Vagina (tissue), 2 donors: ENCODE results near the gene FAM200A. TPM values are rescaled to one million over a fixed set of nuclear protein-coding genes. Genes with fewer than 3 reads are reported as not detected.
"Not testable (repeated sequence)": the region's sequence is repeated elsewhere in the genome, so short reads cannot be mapped to it uniquely, and the experiment has no call there.

Experiments used
- DNase-seq, 2 donors: peaks; one replicate each; pipeline ENCODE4 v3.0.0-alpha.2; 2017; ENCODE audit errors: extremely low spot score in 2 of 2
- H3K27ac ChIP-seq: fragments of 200-600 bp; sonication (generic); one replicate; pipeline ENCODE4 v1.5.1; 2019
- H3K27me3 ChIP-seq: fragments of 200-600 bp; sonication (generic); one replicate; pipeline ENCODE4 v1.5.1; 2019
- H3K36me3 ChIP-seq, 2 donors: fragments of 200-600 bp; sonication (generic); one replicate each; pipeline ENCODE4 v1.5.1; 2017 to 2019
- H3K4me1 ChIP-seq: fragments of 200-600 bp; sonication (generic); one replicate; pipeline ENCODE4 v1.5.1; 2019
- H3K4me3 ChIP-seq, 2 donors: fragments of 200-600 bp; sonication (generic); 1 replicate in 1 of 2; 2 replicates in 1 of 2; pipeline ENCODE4 v1.5.1; 2016 to 2019
- H3K9me3 ChIP-seq: fragments of 200-600 bp; sonication (generic); one replicate; pipeline ENCODE4 v1.5.1; 2019
- CTCF ChIP-seq, 3 experiments: fragments of 450-650 bp in 2 of 3; fragments of 200-600 bp in 1 of 3; sonication (generic) in 1 of 3; IDR thresholded peaks; one replicate each; pipeline ENCODE4 v1.5.1; 2017 to 2019; ENCODE audit warnings: antibody characterized with exemption in 3 of 3, mild to moderate bottlenecking in 2 of 3, moderate library complexity in 2 of 3
- POLR2A ChIP-seq, 2 donors: fragments of 450-650 bp; IDR thresholded peaks; one replicate each; pipeline ENCODE4 v1.6.1; 2017; ENCODE audit warnings: antibody characterized with exemption in 2 of 2, mild to moderate bottlenecking in 2 of 2, moderate library complexity in 2 of 2
- POLR2AphosphoS5 ChIP-seq, 2 donors: sonication (generic); formaldehyde crosslinking; IDR thresholded peaks; one replicate each; pipeline ENCODE4 v1.9.0; 2017; ENCODE audit warnings: antibody characterized with exemption in 2 of 2, mild to moderate bottlenecking in 2 of 2, low read depth in 1 of 2; ENCODE audit not compliant: insufficient read depth in 1 of 2
- intact Hi-C: fragments of 100-400 bp; cut with DNase I; formaldehyde crosslinking; loops from one replicate; pipeline ENCODE4 v1.15.1; 2023
- total RNA-seq: library from RNA; depleted of rRNA; stranded (reverse); fragments of >200 nt; gene quantifications from one replicate; pipeline ENCODE4 v1.2.3, GENCODE V29; 2016

The FAM200A gene
- total RNA-seq, 1 donor from 2014 or later = 3.4 TPM

- no peak for DNase-seq
- H3K4me3 ChIP-seq = peak overlapping the region; percentile 87 to 95
- peak overlapping the region; percentile 89 for H3K27ac ChIP-seq
- no peak for TF ChIP-seq CTCF (IDR thresholded peaks at IDR 0.05)
- no peak for TF ChIP-seq POLR2AphosphoS5 (IDR thresholded peaks at IDR 0.05; ENCODE audit: insufficient read depth in 1 of 2, low read depth in 1 of 2)
- TF ChIP-seq POLR2A (IDR thresholded peaks at IDR 0.05) = no peak
- H3K36me3 ChIP-seq = peaks cover 0 to 18% of the 10 kb centered on the region in 2 donors
- H3K4me1 ChIP-seq = peaks cover 19% of the 10 kb centered on the region
- H3K9me3 ChIP-seq = no peaks in the 10 kb centered on the region
- intact Hi-C loops = loop anchor here (5.0 kb wide), 1 partner anchor 44 kb away; no protein-coding TSS in a partner anchor
- no peaks in the 10 kb centered on the region for H3K27me3 ChIP-seq
Measured at GRCh38 chr7:99551334-99551733, 580 bp downstream of the FAM200A start.

GRCh38 chr7:99549545-99549944 is 2.4 kb downstream of the FAM200A start:
- intact Hi-C loops, DNase-seq, H3K4me3 ChIP-seq, H3K9me3 ChIP-seq, H3K27ac ChIP-seq, H3K27me3 ChIP-seq: not testable (repeated sequence)
- peaks cover 0 to 13% of the 10 kb centered on the region in 2 donors for H3K36me3 ChIP-seq
- peaks cover 11% of the 10 kb centered on the region for H3K4me1 ChIP-seq

GRCh38 chr7:99545308-99545707 is 6.6 kb downstream of the FAM200A start:
- H3K36me3 ChIP-seq = peaks cover 0 to 13% of the 10 kb centered on the region in 2 donors
- DNase-seq, H3K4me3 ChIP-seq, H3K9me3 ChIP-seq, intact Hi-C loops, H3K27ac ChIP-seq, H3K27me3 ChIP-seq, H3K4me1 ChIP-seq: not testable (repeated sequence)

- Histone ChIP-seq H3K36me3 (peaks cover 0 to 13% of the 10 kb centered on the region in 2 donors), H3K27ac (no peak overlapping the region), H3K4me1 (no peaks in the 10 kb centered on the region), H3K9me3 (no peaks in the 10 kb centered on the region), H3K4me3 (no peak overlapping the region), H3K27me3 (no peaks in the 10 kb centered on the region)
- intact Hi-C loops = no loop called here
- TF ChIP-seq CTCF (IDR thresholded peaks at IDR 0.05) (no peak), POLR2A (IDR thresholded peaks at IDR 0.05) (no peak), POLR2AphosphoS5 (IDR thresholded peaks at IDR 0.05; ENCODE audit: insufficient read depth in 1 of 2, low read depth in 1 of 2) (no peak)
- no peak for DNase-seq
Measured at GRCh38 chr7:99543916-99544315, 8.0 kb downstream of the FAM200A start.

- H3K9me3 ChIP-seq = no peaks in the 10 kb centered on the region
- TF ChIP-seq POLR2AphosphoS5 (IDR thresholded peaks at IDR 0.05; ENCODE audit: insufficient read depth in 1 of 2, low read depth in 1 of 2) = no peak
- no peak for TF ChIP-seq CTCF (IDR thresholded peaks at IDR 0.05)
- TF ChIP-seq POLR2A (IDR thresholded peaks at IDR 0.05) = no peak
- H3K36me3 ChIP-seq = peaks cover 0 to 10% of the 10 kb centered on the region in 2 donors
- no peaks in the 10 kb centered on the region for H3K4me1 ChIP-seq
- no peak overlapping the region for H3K27ac ChIP-seq
- no peak for DNase-seq
- intact Hi-C loops = no loop called here
- no peaks in the 10 kb centered on the region for H3K27me3 ChIP-seq
- no peak overlapping the region for H3K4me3 ChIP-seq
Measured at GRCh38 chr7:99543081-99543671, 8.7 kb downstream of the FAM200A start.

- Histone ChIP-seq H3K4me3 (no peak overlapping the region), H3K4me1 (no peaks in the 10 kb centered on the region), H3K27me3 (no peaks in the 10 kb centered on the region), H3K27ac (no peak overlapping the region), H3K36me3 (no peaks in the 10 kb centered on the region), H3K9me3 (no peaks in the 10 kb centered on the region)
- no peak for TF ChIP-seq POLR2AphosphoS5 (IDR thresholded peaks at IDR 0.05; ENCODE audit: insufficient read depth in 1 of 2, low read depth in 1 of 2)
- TF ChIP-seq POLR2A (IDR thresholded peaks at IDR 0.05) = no peak
- TF ChIP-seq CTCF (IDR thresholded peaks at IDR 0.05) = no peak
- no peak for DNase-seq
- intact Hi-C loops = no loop called here
Measured at GRCh38 chr7:99541212-99541611, 10.7 kb downstream of the FAM200A start.
